ENCODE results near the gene MAP3K14. TPM values are rescaled to one million over a fixed set of nuclear protein-coding genes. Genes with fewer than 3 reads are reported as not detected.
A peak's percentile ranks its signal among the peaks of the same experiment; 100 is the strongest.

Gene MAP3K14
- total RNA-seq, 2 donors from 2014 or later: 43.8 to 49.1 TPM

- H3K27me3 Mint-ChIP-seq: no peaks in the 10 kb centered on the region
- H3K4me1 Mint-ChIP-seq: peaks cover 73% of the 10 kb centered on the region
- H3K36me3 Mint-ChIP-seq (ENCODE audit: low read depth): no peaks in the 10 kb centered on the region
- H3K4me3 Mint-ChIP-seq: peak overlapping the region; percentile 98
- no peak for ATAC-seq
- DNase-seq: no peak
- no peaks in the 10 kb centered on the region for H3K9me3 ChIP-seq (ENCODE audit: control insufficient read depth, low read length, poor library complexity, severe bottlenecking)
- H3K27ac Mint-ChIP-seq: peak overlapping the region; percentile 100
Observed at GRCh38 chr17:45230410-45230786, 86.4 kb downstream of the MAP3K14 start.

- ATAC-seq: no peak
- H3K9me3 ChIP-seq (ENCODE audit: control insufficient read depth, low read length, poor library complexity, severe bottlenecking): no peaks in the 10 kb centered on the region
- H3K27ac Mint-ChIP-seq: peak overlapping the region; percentile 100
- H3K36me3 Mint-ChIP-seq (ENCODE audit: low read depth): peaks cover 1% of the 10 kb centered on the region
- peaks cover 73% of the 10 kb centered on the region for H3K4me1 Mint-ChIP-seq
- DNase-seq: no peak
- no peaks in the 10 kb centered on the region for H3K27me3 Mint-ChIP-seq
- peak overlapping the region; percentile 98 for H3K4me3 Mint-ChIP-seq
Observed at GRCh38 chr17:45229681-45230409, 87.0 kb downstream of the MAP3K14 start.

- Mint-ChIP-seq H3K27me3 (no peaks in the 10 kb centered on the region), H3K27ac (peak overlapping the region; percentile 100), H3K36me3 (ENCODE audit: low read depth) (peaks cover 2% of the 10 kb centered on the region), H3K4me1 (peaks cover 71% of the 10 kb centered on the region), H3K4me3 (peak overlapping the region; percentile 98)
- H3K9me3 ChIP-seq (ENCODE audit: control insufficient read depth, low read length, poor library complexity, severe bottlenecking): no peaks in the 10 kb centered on the region
- DNase-seq (peak; percentile 64 to 80 (median 73)), ATAC-seq (peak; percentile 58)
Observed at GRCh38 chr17:45228763-45229539, 87.9 kb downstream of the MAP3K14 start.

- Mint-ChIP-seq H3K4me3 (peak overlapping the region; percentile 98), H3K27ac (peak overlapping the region; percentile 100), H3K36me3 (ENCODE audit: low read depth) (peaks cover 8% of the 10 kb centered on the region), H3K4me1 (peaks cover 71% of the 10 kb centered on the region), H3K27me3 (no peaks in the 10 kb centered on the region)
- ATAC-seq (no peak), DNase-seq (no peak)
- no peaks in the 10 kb centered on the region for H3K9me3 ChIP-seq (ENCODE audit: control insufficient read depth, low read length, poor library complexity, severe bottlenecking)
Observed at GRCh38 chr17:45227926-45228762, 88.7 kb downstream of the MAP3K14 start.

- Mint-ChIP-seq H3K36me3 (ENCODE audit: low read depth) (peaks cover 11% of the 10 kb centered on the region), H3K27ac (peak overlapping the region; percentile 100), H3K27me3 (no peaks in the 10 kb centered on the region), H3K4me3 (peak overlapping the region; percentile 98), H3K4me1 (peaks cover 64% of the 10 kb centered on the region)
- no peak for ATAC-seq
- no peak for DNase-seq
- no peaks in the 10 kb centered on the region for H3K9me3 ChIP-seq (ENCODE audit: control insufficient read depth, low read length, poor library complexity, severe bottlenecking)
Observed at GRCh38 chr17:45227101-45227925, 89.5 kb downstream of the MAP3K14 start.

GRCh38 chr17:45226576-45226975, 90.2 kb downstream of the MAP3K14 start:
- no peaks in the 10 kb centered on the region for H3K9me3 ChIP-seq (ENCODE audit: control insufficient read depth, low read length, poor library complexity, severe bottlenecking)
- Mint-ChIP-seq H3K4me1 (peaks cover 59% of the 10 kb centered on the region), H3K36me3 (ENCODE audit: low read depth) (peaks cover 11% of the 10 kb centered on the region), H3K4me3 (peak overlapping the region; percentile 98), H3K27me3 (no peaks in the 10 kb centered on the region), H3K27ac (peak overlapping the region; percentile 100)
- DNase-seq (no peak), ATAC-seq (no peak)

- H3K27me3 Mint-ChIP-seq: no peaks in the 10 kb centered on the region
- no peaks in the 10 kb centered on the region for H3K9me3 ChIP-seq (ENCODE audit: control insufficient read depth, low read length, poor library complexity, severe bottlenecking)
- peak overlapping the region; percentile 98 for H3K4me3 Mint-ChIP-seq
- ATAC-seq (peak; percentile 75), DNase-seq (peak; percentile 84 to 92 (median 85))
- peaks cover 11% of the 10 kb centered on the region for H3K36me3 Mint-ChIP-seq (ENCODE audit: low read depth)
- H3K27ac Mint-ChIP-seq: peak overlapping the region; percentile 100
- peaks cover 59% of the 10 kb centered on the region for H3K4me1 Mint-ChIP-seq
Observed at GRCh38 chr17:45225964-45226530, 90.8 kb downstream of the MAP3K14 start.

- Mint-ChIP-seq H3K36me3 (ENCODE audit: low read depth) (peaks cover 11% of the 10 kb centered on the region), H3K27me3 (no peaks in the 10 kb centered on the region), H3K4me1 (peaks cover 61% of the 10 kb centered on the region), H3K27ac (peak overlapping the region; percentile 100), H3K4me3 (peak overlapping the region; percentile 98)
- no peak for ATAC-seq
- peak in 1 of 3 donors; percentile 45 for DNase-seq
- H3K9me3 ChIP-seq (ENCODE audit: control insufficient read depth, low read length, poor library complexity, severe bottlenecking): no peaks in the 10 kb centered on the region
Observed at GRCh38 chr17:45225051-45225700, 91.6 kb downstream of the MAP3K14 start.

GRCh38 chr17:45224671-45225050, 92.2 kb downstream of the MAP3K14 start:
- peaks cover 11% of the 10 kb centered on the region for H3K36me3 Mint-ChIP-seq (ENCODE audit: low read depth)
- H3K27me3 Mint-ChIP-seq: no peaks in the 10 kb centered on the region
- no peak for DNase-seq
- H3K9me3 ChIP-seq (ENCODE audit: control insufficient read depth, low read length, poor library complexity, severe bottlenecking): no peaks in the 10 kb centered on the region
- peak overlapping the region; percentile 100 for H3K27ac Mint-ChIP-seq
- peaks cover 65% of the 10 kb centered on the region for H3K4me1 Mint-ChIP-seq
- no peak for ATAC-seq
- H3K4me3 Mint-ChIP-seq: peak overlapping the region; percentile 98

GRCh38 chr17:45223539-45224528, 93.0 kb downstream of the MAP3K14 start:
- peaks cover 11% of the 10 kb centered on the region for H3K36me3 Mint-ChIP-seq (ENCODE audit: low read depth)

GRCh38 chr17:45222996-45223538, 93.8 kb downstream of the MAP3K14 start:
- no peak for DNase-seq
- Mint-ChIP-seq H3K27me3 (no peaks in the 10 kb centered on the region), H3K4me3 (peak overlapping the region; percentile 98), H3K36me3 (ENCODE audit: low read depth) (peaks cover 11% of the 10 kb centered on the region), H3K4me1 (peaks cover 61% of the 10 kb centered on the region), H3K27ac (peak overlapping the region; percentile 100)
- no peak for ATAC-seq
- H3K9me3 ChIP-seq (ENCODE audit: control insufficient read depth, low read length, poor library complexity, severe bottlenecking): no peaks in the 10 kb centered on the region

More at GRCh38 chr17:45223539-45224528, 93.0 kb downstream of the MAP3K14 start:
- peak overlapping the region; percentile 98 for H3K4me3 Mint-ChIP-seq
- H3K27me3 Mint-ChIP-seq: no peaks in the 10 kb centered on the region
- peak; percentile 43 for ATAC-seq
- peaks cover 65% of the 10 kb centered on the region for H3K4me1 Mint-ChIP-seq
- H3K9me3 ChIP-seq (ENCODE audit: control insufficient read depth, low read length, poor library complexity, severe bottlenecking): no peaks in the 10 kb centered on the region
- peak in 1 of 3 donors; percentile 39 for DNase-seq
- peak overlapping the region; percentile 100 for H3K27ac Mint-ChIP-seq
